Measurements from ENCODE around the gene IL17RE.

DNA sequence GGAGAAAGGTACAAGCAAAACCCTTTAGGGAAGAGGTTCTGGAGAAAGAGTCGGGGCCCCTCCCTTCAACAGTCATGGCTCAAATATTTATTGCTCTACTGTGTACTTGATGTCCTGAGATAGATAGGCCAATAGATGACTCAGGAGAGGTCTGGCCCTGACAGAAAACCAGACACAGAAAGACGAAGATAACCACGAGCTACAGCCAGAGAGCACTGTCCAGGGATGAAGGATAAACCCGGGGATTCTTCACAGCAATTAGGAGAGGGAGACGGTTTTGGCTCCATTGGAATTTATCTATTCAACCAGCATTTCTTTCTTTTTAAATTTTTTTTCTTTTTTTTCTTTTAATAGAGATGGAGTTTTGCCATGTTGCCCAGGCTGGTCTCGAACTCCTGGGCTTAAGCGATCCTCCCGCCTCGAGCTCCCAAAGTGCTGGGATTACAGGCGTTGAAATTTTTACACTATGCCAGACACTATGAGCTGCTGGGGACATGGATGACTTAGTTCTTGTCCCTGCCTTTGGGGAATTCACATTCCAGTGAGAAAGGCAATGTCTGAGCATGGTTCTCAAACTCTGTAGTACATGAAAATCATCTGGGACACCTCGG lies 18.0 kb upstream of the IL17RE start:
- TF ChIP-seq PAX5 (IDR thresholded peaks at IDR 0.05; ENCODE audit: insufficient read depth, low read length, severe bottlenecking): no peak
- no peak for TF ChIP-seq POLR2A (IDR thresholded peaks at IDR 0.05; ENCODE audit: low read depth, low read length)
- TF ChIP-seq POLR2AphosphoS5 (IDR thresholded peaks at IDR 0.05; ENCODE audit: low read depth, low read length): no peak

Data from GM12891 (cell line).